BJ (cell line): Measurements from ENCODE around the gene RASGRP3. TPM values are rescaled to one million over a fixed set of nuclear protein-coding genes. Genes with fewer than 3 reads are reported as not detected.

Experiments
- CTCF ChIA-PET: fragments of 350-600 bp; formaldehyde crosslinking; extraction: SDS; loops from one replicate; lab custom pipeline; 2021; ENCODE audit warnings: antibody characterized with exemption, inconsistent platforms; lab: Yijun Ruan, JAX
- POLR2A ChIA-PET: fragments of 300-600 bp; sonication (Branson Sonifier 250); formaldehyde crosslinking; extraction: SDS; loops from one replicate; lab custom pipeline; 2021; ENCODE audit warnings: antibody characterized with exemption; lab: Charles Lee
- DNase-seq: peaks from one replicate; pipeline ENCODE4 v3.0.0-alpha.2; 2011; ENCODE audit warnings: low read depth
- H3K27me3 ChIP-seq: 2 replicates; pipeline ENCODE4 v1.6.0; 2011; ENCODE audit warnings: low read length; ENCODE audit not compliant: control insufficient read depth, insufficient read depth
- H3K36me3 ChIP-seq: 2 replicates; pipeline ENCODE4 v1.5.1; 2011; ENCODE audit warnings: low read length; ENCODE audit not compliant: control insufficient read depth, insufficient read depth
- H3K4me3 ChIP-seq: 2 replicates; pipeline ENCODE4 v1.5.1; 2011; ENCODE audit warnings: low read depth, mild to moderate bottlenecking, control low read depth, low read length
- CTCF ChIP-seq: IDR thresholded peaks from 2 replicates; pipeline ENCODE4 v1.5.1; 2011; ENCODE audit warnings: low read depth, mild to moderate bottlenecking, control low read depth, inconsistent platforms, low read length, moderate library complexity; ENCODE audit not compliant: insufficient read depth
- polyA plus RNA-seq: library from polyadenylated mRNA; depleted of rRNA; stranded (reverse); fragments of >200 nt; gene quantifications from 2 replicates; pipeline ENCODE4 v1.2.3, GENCODE V29; 2011

RASGRP3 gene
- polyA plus RNA-seq, 1 experiment, result 2.6 TPM

GRCh38 chr2:33478968-33479731 lies 2.7 kb downstream of the RASGRP3 start:
- CTCF ChIA-PET, result no interaction called here
- no peak for DNase-seq
- no peaks in the 10 kb centered on the region for H3K27me3 ChIP-seq
- H3K36me3 ChIP-seq, result no peaks in the 10 kb centered on the region
- POLR2A ChIA-PET, result no interaction called here
- no peak overlapping the region for H3K4me3 ChIP-seq
- no peak for TF ChIP-seq CTCF

GRCh38 chr2:33482518-33482917 lies 6.1 kb downstream of the RASGRP3 start:
- TF ChIP-seq CTCF, result no peak
- DNase-seq, result no peak
- Histone ChIP-seq H3K27me3 (no peaks in the 10 kb centered on the region), H3K36me3 (no peaks in the 10 kb centered on the region), H3K4me3 (no peak overlapping the region)
- CTCF ChIA-PET, result no interaction called here
- POLR2A ChIA-PET, result no interaction called here

GRCh38 chr2:33484042-33484621 lies 7.7 kb downstream of the RASGRP3 start:
- no peak for TF ChIP-seq CTCF
- peak; percentile 6 for DNase-seq
- POLR2A ChIA-PET, result no interaction called here
- CTCF ChIA-PET, result interaction anchor here (0.6 kb wide), 2 partner anchors 99 to 299 kb away, joined by 3 to 4 read pairs; no protein-coding TSS in a partner anchor
- Histone ChIP-seq H3K27me3 (no peaks in the 10 kb centered on the region), H3K4me3 (no peak overlapping the region), H3K36me3 (no peaks in the 10 kb centered on the region)

DNA sequence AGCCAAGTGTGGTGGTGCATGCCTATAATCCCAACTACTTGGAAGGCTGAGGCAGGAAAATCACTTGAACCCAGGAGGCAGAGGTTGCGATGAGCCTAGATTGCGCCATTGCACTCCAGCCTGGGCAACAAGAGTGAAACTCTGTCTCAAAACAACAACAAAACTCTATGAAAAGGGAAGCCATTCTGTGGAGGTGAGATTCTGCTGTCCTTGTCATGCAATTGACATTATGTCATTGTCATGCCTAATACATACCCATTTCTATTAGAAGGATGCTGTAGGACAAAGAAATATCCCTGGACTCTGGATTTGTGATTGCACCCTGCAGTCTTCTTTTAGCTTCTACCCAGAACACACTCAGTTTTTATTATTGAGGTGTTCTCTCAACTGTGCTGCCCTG lies 8.6 kb downstream of the RASGRP3 start:
- no peak for TF ChIP-seq CTCF
- no peak for DNase-seq
- no peak overlapping the region for H3K4me3 ChIP-seq
- no peaks in the 10 kb centered on the region for H3K27me3 ChIP-seq
- POLR2A ChIA-PET, result no interaction called here
- CTCF ChIA-PET, result no interaction called here
- H3K36me3 ChIP-seq, result no peaks in the 10 kb centered on the region

DNA sequence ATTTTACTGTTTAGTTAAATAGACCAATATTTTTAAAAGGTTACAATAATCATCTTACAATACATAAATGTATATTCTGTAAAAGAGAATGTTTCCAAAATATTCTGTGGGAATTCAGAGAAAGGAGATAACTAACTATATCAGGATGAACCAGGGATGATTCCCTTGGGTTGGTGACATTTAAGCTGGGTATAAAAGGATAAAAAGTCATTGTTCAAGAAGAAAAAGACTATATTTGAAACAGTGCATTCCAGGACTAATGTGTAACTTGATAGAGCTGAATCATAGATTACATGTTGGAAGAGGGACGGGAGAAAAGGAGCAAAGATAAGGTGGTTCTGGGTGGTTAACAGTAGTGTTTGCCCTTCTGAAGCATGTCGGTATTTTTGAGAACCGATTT lies 10.1 kb downstream of the RASGRP3 start:
- DNase-seq, result no peak
- ChIA-PET CTCF (interaction anchor here (1.4 kb wide), 1 partner anchor 11 kb away, joined by 6 read pairs; no protein-coding TSS in a partner anchor), POLR2A (no interaction called here)
- Histone ChIP-seq H3K4me3 (no peak overlapping the region), H3K36me3 (no peaks in the 10 kb centered on the region), H3K27me3 (no peaks in the 10 kb centered on the region)
- TF ChIP-seq CTCF, result no peak
